GM12878 (cell line): ENCODE measurements around the gene C16orf87. TPM values are rescaled to one million over a fixed set of nuclear protein-coding genes. Genes with fewer than 3 reads are reported as not detected.

Source experiments
- ATF3 ChIP-seq: IDR thresholded peaks from 2 replicates; pipeline ENCODE4 v1.6.1; 2011; ENCODE audit warnings: low read depth, mild to moderate bottlenecking, low read length, moderate library complexity, borderline replicate concordance; ENCODE audit errors: extremely low read depth
- CBFB ChIP-seq: IDR thresholded peaks from 2 replicates; pipeline ENCODE4 v1.6.1; 2016; ENCODE audit warnings: antibody characterized with exemption, low read depth
- CREB1 ChIP-seq: IDR thresholded peaks from 2 replicates; pipeline ENCODE4 v1.6.1; 2012; ENCODE audit warnings: low read depth, mild to moderate bottlenecking, inconsistent platforms
- EED ChIP-seq: sonication (generic); IDR thresholded peaks from 2 replicates; pipeline ENCODE4 v1.6.1; 2016; ENCODE audit warnings: antibody characterized with exemption, low read depth
- GABPA ChIP-seq: IDR thresholded peaks from 2 replicates; pipeline ENCODE4 v1.6.1; 2014; ENCODE audit warnings: antibody characterized with exemption, low read depth, mild to moderate bottlenecking, inconsistent platforms
- JUNB ChIP-seq: IDR thresholded peaks from 2 replicates; pipeline ENCODE4 v1.6.1; 2016; ENCODE audit warnings: antibody characterized with exemption, mild to moderate bottlenecking
- MLLT1 ChIP-seq: fragments of 450-650 bp; IDR thresholded peaks from 2 replicates; pipeline ENCODE4 v1.6.1; 2016; ENCODE audit warnings: mild to moderate bottlenecking
- MXI1 ChIP-seq: fragments of 150-350 bp; IDR thresholded peaks from 2 replicates; pipeline ENCODE4 v1.6.1; 2011; ENCODE audit warnings: low read depth, mild to moderate bottlenecking, inconsistent platforms, low read length, improper control_type of control experiment
- NFIC ChIP-seq: IDR thresholded peaks from 2 replicates; pipeline ENCODE4 v1.6.1; 2012; ENCODE audit warnings: low read depth, mild to moderate bottlenecking, inconsistent platforms, low read length, moderate library complexity
- NFYB ChIP-seq: IDR thresholded peaks from 2 replicates; pipeline ENCODE4 v1.6.1; 2011; ENCODE audit warnings: low read depth, mild to moderate bottlenecking, low read length, improper control_type of control experiment, moderate library complexity; ENCODE audit not compliant: insufficient read depth
- PAX8 ChIP-seq: fragments of 450-650 bp; IDR thresholded peaks from 2 replicates; pipeline ENCODE4 v1.6.1; 2017; ENCODE audit warnings: mild to moderate bottlenecking, moderate library complexity
- PKNOX1 ChIP-seq: fragments of 450-650 bp; IDR thresholded peaks from 2 replicates; pipeline ENCODE4 v1.6.1; 2016; ENCODE audit warnings: mild to moderate bottlenecking
- SP1 ChIP-seq: IDR thresholded peaks from one replicate; pipeline ENCODE4 v1.6.1; 2011; ENCODE audit warnings: low read depth, low read length
- SREBF1 ChIP-seq: IDR thresholded peaks from 2 replicates; pipeline ENCODE4 v1.6.1; 2012; ENCODE audit warnings: mild to moderate bottlenecking, low read length
- TARDBP ChIP-seq: IDR thresholded peaks from 2 replicates; pipeline ENCODE4 v1.6.1; 2016; ENCODE audit warnings: borderline replicate concordance
- TBL1XR1 ChIP-seq: IDR thresholded peaks from 2 replicates; pipeline ENCODE4 v1.6.1; 2012; ENCODE audit warnings: low read depth, low read length, improper control_type of control experiment
- TCF12 ChIP-seq: IDR thresholded peaks from 2 replicates; pipeline ENCODE4 v1.6.1; 2011; ENCODE audit warnings: low read depth, mild to moderate bottlenecking, low read length
- ZBED1 ChIP-seq: IDR thresholded peaks from 2 replicates; pipeline ENCODE4 v1.6.1; 2016; ENCODE audit warnings: borderline replicate concordance
- polyA plus RNA-seq, 11 experiments: library from polyadenylated mRNA; depleted of rRNA in 4 of 11; unstranded in 6 of 11; stranded (reverse) in 5 of 11; fragments of >200 nt; fragmentation: Nextera tagmentation in 4 of 11; fragmentation: Illumina TruSeq in 1 of 11; extraction: Ambion mirVana in 4 of 11; extraction: Trizol in 1 of 11; gene quantifications; 1 replicate in 1 of 11; 2 replicates in 10 of 11; pipeline versions ENCODE4 v1.2.1 to v1.2.3, GENCODE V29; 2011 to 2016; ENCODE audit warnings: inconsistent platforms in 2 of 11, missing spikeins in 2 of 11, low read depth in 1 of 11
- total RNA-seq, 4 experiments: library from RNA; depleted of rRNA in 3 of 4; stranded (reverse); fragments of >200 nt in 3 of 4; fragmentation: Illumina TruSeq in 1 of 4; extraction: Trizol in 1 of 4; gene quantifications; 2 replicates each; pipeline versions ENCODE4 v1.2.1 to v1.2.3, GENCODE V29; 2013 to 2021
- TF ChIP-seq, protein P1 (sequence below): fragments of 450-650 bp; IDR thresholded peaks from 2 replicates; pipeline ENCODE4 v1.6.1; 2018; ENCODE audit warnings: mild to moderate bottlenecking, low read depth, moderate library complexity; ENCODE audit not compliant: partially characterized antibody
- TF ChIP-seq, protein P2 (sequence below): fragments of 450-650 bp; IDR thresholded peaks from 2 replicates; pipeline ENCODE4 v1.6.1; 2017; ENCODE audit warnings: borderline replicate concordance
- TF ChIP-seq, protein P3 (sequence below), 3 experiments: IDR thresholded peaks in 2 of 3; conservative IDR thresholded peaks in 1 of 3; 2 replicates each; pipeline ENCODE4 v1.5.1; 2011; ENCODE audit warnings: low read depth in 3 of 3, low read length in 3 of 3, mild to moderate bottlenecking in 3 of 3, control low read depth in 2 of 3, moderate library complexity in 2 of 3, inconsistent platforms in 1 of 3, mixed read lengths in 1 of 3; ENCODE audit not compliant: control insufficient read depth in 2 of 3, insufficient read depth in 1 of 3; ENCODE audit errors: extremely low read depth in 1 of 3

Gene C16orf87
- total and polyA plus RNA-seq, 10 of the 15 experiments (the other 5 are each of a cell fraction or from before 2014, with no cell fraction given) = 18.4 to 72.6 (median 31.0) TPM

DNA sequence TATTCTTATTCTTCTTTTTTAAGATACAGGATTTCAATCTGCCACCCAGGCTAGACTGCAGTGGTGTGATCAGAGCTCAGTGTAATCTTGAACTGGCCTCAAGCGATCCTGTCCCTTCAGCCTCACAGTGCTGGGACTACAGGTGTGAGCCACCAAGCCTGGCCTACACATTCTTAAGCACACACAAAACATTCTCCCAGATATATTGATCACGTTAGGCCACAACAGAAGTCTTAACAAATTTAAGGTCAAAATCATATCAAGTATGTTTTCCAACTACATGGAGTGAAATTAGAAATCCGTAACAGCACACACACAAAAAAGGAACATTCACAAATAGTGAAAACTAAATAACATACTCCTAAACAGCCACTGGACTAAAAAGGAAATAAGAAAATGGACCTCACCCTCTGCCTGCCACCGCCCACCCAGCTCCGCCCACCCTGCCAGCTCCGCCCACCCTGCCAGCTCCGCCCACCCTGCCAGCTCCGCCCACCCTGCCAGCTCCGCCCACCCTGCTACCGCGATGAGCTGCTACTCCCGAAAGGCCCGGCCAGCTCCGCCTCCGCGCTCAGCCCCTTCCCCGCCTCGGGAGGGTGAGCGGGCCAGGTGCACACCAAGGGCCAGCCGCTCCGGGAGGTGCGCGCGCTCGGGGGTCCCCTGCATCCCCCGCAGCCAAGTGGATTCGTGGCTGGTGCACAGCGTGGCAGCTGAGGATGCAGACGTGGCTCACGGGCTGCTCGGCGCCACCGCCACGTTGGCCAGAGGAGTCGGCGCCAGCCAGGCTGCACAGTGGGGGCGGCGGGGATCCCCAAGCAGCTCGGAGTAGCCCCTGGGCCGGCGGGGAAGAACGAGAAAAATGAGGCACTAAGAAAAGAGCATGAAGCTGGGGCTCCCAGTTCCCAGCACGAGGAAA lies 41.2 kb downstream of the C16orf87 start (continued):
- TF ChIP-seq TARDBP (no peak; the same call in 1 of the 2 replicates), NFIC (no peak; the same call in 1 of the 2 replicates), TBL1XR1 (no peak), MLLT1 (no peak), SREBF1 (no peak), CBFB (peak; percentile 18; the same call in 1 of the 2 replicates), NFYB (no peak), ZBED1 (no peak), SP1 (peak; percentile 8), TCF12 (peak; percentile 58), JUNB (no peak), PKNOX1 (no peak), GABPA (no peak), ATF3 (no peak), PAX8 (no peak), EED (peak; percentile 62; the same call in 1 of the 2 replicates), CREB1 (no peak), MXI1 (0 out of 2 replicates have a peak, but pooled peaks have one; percentile 11)
- TF ChIP-seq, protein P1, sequence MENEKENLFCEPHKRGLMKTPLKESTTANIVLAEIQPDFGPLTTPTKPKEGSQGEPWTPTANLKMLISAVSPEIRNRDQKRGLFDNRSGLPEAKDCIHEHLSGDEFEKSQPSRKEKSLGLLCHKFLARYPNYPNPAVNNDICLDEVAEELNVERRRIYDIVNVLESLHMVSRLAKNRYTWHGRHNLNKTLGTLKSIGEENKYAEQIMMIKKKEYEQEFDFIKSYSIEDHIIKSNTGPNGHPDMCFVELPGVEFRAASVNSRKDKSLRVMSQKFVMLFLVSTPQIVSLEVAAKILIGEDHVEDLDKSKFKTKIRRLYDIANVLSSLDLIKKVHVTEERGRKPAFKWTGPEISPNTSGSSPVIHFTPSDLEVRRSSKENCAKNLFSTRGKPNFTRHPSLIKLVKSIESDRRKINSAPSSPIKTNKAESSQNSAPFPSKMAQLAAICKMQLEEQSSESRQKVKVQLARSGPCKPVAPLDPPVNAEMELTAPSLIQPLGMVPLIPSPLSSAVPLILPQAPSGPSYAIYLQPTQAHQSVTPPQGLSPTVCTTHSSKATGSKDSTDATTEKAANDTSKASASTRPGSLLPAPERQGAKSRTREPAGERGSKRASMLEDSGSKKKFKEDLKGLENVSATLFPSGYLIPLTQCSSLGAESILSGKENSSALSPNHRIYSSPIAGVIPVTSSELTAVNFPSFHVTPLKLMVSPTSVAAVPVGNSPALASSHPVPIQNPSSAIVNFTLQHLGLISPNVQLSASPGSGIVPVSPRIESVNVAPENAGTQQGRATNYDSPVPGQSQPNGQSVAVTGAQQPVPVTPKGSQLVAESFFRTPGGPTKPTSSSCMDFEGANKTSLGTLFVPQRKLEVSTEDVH = no peak
- TF ChIP-seq, protein P2, sequence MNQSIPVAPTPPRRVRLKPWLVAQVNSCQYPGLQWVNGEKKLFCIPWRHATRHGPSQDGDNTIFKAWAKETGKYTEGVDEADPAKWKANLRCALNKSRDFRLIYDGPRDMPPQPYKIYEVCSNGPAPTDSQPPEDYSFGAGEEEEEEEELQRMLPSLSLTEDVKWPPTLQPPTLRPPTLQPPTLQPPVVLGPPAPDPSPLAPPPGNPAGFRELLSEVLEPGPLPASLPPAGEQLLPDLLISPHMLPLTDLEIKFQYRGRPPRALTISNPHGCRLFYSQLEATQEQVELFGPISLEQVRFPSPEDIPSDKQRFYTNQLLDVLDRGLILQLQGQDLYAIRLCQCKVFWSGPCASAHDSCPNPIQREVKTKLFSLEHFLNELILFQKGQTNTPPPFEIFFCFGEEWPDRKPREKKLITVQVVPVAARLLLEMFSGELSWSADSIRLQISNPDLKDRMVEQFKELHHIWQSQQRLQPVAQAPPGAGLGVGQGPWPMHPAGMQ = no peak
- TF ChIP-seq, protein P3, sequence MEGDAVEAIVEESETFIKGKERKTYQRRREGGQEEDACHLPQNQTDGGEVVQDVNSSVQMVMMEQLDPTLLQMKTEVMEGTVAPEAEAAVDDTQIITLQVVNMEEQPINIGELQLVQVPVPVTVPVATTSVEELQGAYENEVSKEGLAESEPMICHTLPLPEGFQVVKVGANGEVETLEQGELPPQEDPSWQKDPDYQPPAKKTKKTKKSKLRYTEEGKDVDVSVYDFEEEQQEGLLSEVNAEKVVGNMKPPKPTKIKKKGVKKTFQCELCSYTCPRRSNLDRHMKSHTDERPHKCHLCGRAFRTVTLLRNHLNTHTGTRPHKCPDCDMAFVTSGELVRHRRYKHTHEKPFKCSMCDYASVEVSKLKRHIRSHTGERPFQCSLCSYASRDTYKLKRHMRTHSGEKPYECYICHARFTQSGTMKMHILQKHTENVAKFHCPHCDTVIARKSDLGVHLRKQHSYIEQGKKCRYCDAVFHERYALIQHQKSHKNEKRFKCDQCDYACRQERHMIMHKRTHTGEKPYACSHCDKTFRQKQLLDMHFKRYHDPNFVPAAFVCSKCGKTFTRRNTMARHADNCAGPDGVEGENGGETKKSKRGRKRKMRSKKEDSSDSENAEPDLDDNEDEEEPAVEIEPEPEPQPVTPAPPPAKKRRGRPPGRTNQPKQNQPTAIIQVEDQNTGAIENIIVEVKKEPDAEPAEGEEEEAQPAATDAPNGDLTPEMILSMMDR (IDR thresholded peaks at IDR 0.05 in 2 of 3, conservative IDR thresholded peaks at IDR 0.05 in 1 of 3; ENCODE audit: control insufficient read depth in 2 of 3, extremely low read depth in 1 of 3, insufficient read depth in 1 of 3, low read depth in 3 of 3, low read length in 3 of 3) = no peak
